DOHH2 (cell line): ENCODE measurements around the gene PPIL3.

Source experiments
- H3F3A ChIP-seq: fragments of 200-600 bp; sonication (generic), shearing (Covaris generic); 2 replicates; pipeline ENCODE4 v1.6.0; 2016; ENCODE audit warnings: antibody characterized with exemption, mild to moderate bottlenecking; ENCODE audit not compliant: control insufficient read depth, insufficient read depth
- H3K27ac ChIP-seq: fragments of 200-600 bp; sonication (generic); 2 replicates; pipeline ENCODE4 v1.5.1; 2014; ENCODE audit warnings: low read depth, mild to moderate bottlenecking, low read length, moderate library complexity
- H3K27me3 ChIP-seq: fragments of 200-600 bp; sonication (generic); 2 replicates; pipeline ENCODE4 v1.6.1; 2014; ENCODE audit warnings: mild to moderate bottlenecking, low read length, mixed read lengths; ENCODE audit not compliant: control insufficient read depth
- H3K36me3 ChIP-seq: fragments of 200-600 bp; sonication (generic); 2 replicates; pipeline ENCODE4 v1.6.1; 2014; ENCODE audit warnings: mild to moderate bottlenecking, low read length, moderate library complexity, mixed read lengths; ENCODE audit not compliant: control insufficient read depth
- H3K4me1 ChIP-seq: fragments of 200-600 bp; sonication (generic); 2 replicates; pipeline ENCODE4 v1.6.1; 2014; ENCODE audit warnings: mild to moderate bottlenecking, low read length, mixed read lengths; ENCODE audit not compliant: control insufficient read depth
- H3K4me2 ChIP-seq: fragments of 200-600 bp; sonication (generic); 2 replicates; pipeline ENCODE4 v1.6.0; 2014; ENCODE audit warnings: mild to moderate bottlenecking, low read length, moderate library complexity
- H3K4me3 ChIP-seq: fragments of 200-600 bp; sonication (generic); 2 replicates; pipeline ENCODE4 v1.5.1; 2014; ENCODE audit warnings: mild to moderate bottlenecking, low read length, mixed read lengths
- H3K79me2 ChIP-seq: fragments of 200-600 bp; sonication (generic); 2 replicates; pipeline ENCODE4 v1.6.1; 2014; ENCODE audit warnings: mild to moderate bottlenecking, low read length, mixed read lengths; ENCODE audit not compliant: control insufficient read depth
- H3K9me2 ChIP-seq: fragments of 200-600 bp; sonication (generic); replicated peaks from 2 replicates; pipeline ENCODE4 v1.6.1; 2014; ENCODE audit warnings: mild to moderate bottlenecking, low read length, mixed read lengths; ENCODE audit not compliant: control insufficient read depth
- H3K9me3 ChIP-seq: fragments of 200-600 bp; sonication (generic); 2 replicates; pipeline ENCODE4 v1.6.1; 2014; ENCODE audit warnings: antibody characterized with exemption, low read length, mixed read lengths; ENCODE audit not compliant: control insufficient read depth, insufficient read depth
- H4K20me1 ChIP-seq: fragments of 200-600 bp; sonication (generic); 2 replicates; pipeline ENCODE4 v1.6.0; 2014; ENCODE audit warnings: low read depth, mild to moderate bottlenecking, antibody characterized with exemption, low read length, moderate library complexity; ENCODE audit not compliant: control insufficient read depth, insufficient read depth
- CTCF ChIP-seq: fragments of 200-600 bp; sonication (generic); IDR thresholded peaks from one replicate; pipeline ENCODE4 v1.5.1; 2014; ENCODE audit warnings: antibody characterized with exemption, mild to moderate bottlenecking, low read depth, low read length; ENCODE audit not compliant: poor library complexity, severe bottlenecking
- EZH2phosphoT487 ChIP-seq: fragments of 200-600 bp; sonication (generic); IDR thresholded peaks from 2 replicates; pipeline ENCODE4 v1.6.1; 2017; ENCODE audit warnings: borderline replicate concordance, mild to moderate bottlenecking, antibody characterized with exemption, low read length, moderate library complexity, mixed read lengths

PPIL3 gene

GRCh38 chr2:200871151-200871550, 17.7 kb downstream of the PPIL3 start:
- H3K9me2 ChIP-seq: no peaks in the 10 kb centered on the region
- peaks cover 8% of the 10 kb centered on the region; the same call in 1 of the 2 replicates for H3F3A ChIP-seq
- no peaks in the 10 kb centered on the region for H3K27me3 ChIP-seq
- no peak overlapping the region for H3K27ac ChIP-seq
- no peaks in the 10 kb centered on the region for H3K79me2 ChIP-seq
- no peaks in the 10 kb centered on the region for H3K9me3 ChIP-seq
- H3K4me1 ChIP-seq: peaks cover 14% of the 10 kb centered on the region
- TF ChIP-seq CTCF (no peak), EZH2phosphoT487 (no peak)
- no peak overlapping the region for H3K4me3 ChIP-seq
- no peak overlapping the region for H3K4me2 ChIP-seq
- peaks cover 35% of the 10 kb centered on the region for H3K36me3 ChIP-seq
- H4K20me1 ChIP-seq: no peaks in the 10 kb centered on the region

GRCh38 chr2:200869014-200869413, 19.9 kb downstream of the PPIL3 start:
- no peaks in the 10 kb centered on the region for H4K20me1 ChIP-seq
- H3K4me2 ChIP-seq: peak overlapping the region; percentile 12
- no peaks in the 10 kb centered on the region for H3K9me3 ChIP-seq
- TF ChIP-seq EZH2phosphoT487: no peak
- no peak for TF ChIP-seq CTCF
- no peaks in the 10 kb centered on the region for H3K27me3 ChIP-seq
- H3K27ac ChIP-seq: no peak overlapping the region
- no peaks in the 10 kb centered on the region for H3K9me2 ChIP-seq
- no peak overlapping the region for H3K4me3 ChIP-seq
- H3K79me2 ChIP-seq: peaks cover 5% of the 10 kb centered on the region
- peaks cover 8% of the 10 kb centered on the region; the same call in 1 of the 2 replicates for H3F3A ChIP-seq
- peaks cover 22% of the 10 kb centered on the region for H3K4me1 ChIP-seq
- peaks cover 21% of the 10 kb centered on the region for H3K36me3 ChIP-seq

GRCh38 chr2:200864176-200865034, 24.5 kb downstream of the PPIL3 start, which contains the start of gene CLK1:
TSS of gene CLK1 (minus strand) at chr2:200864658. CDS start at chr2:200861862, 2,796 bp downstream.
- no peaks in the 10 kb centered on the region for H3K9me2 ChIP-seq
- peak within 1 kb of the TSS; percentile 87 for H3K4me2 ChIP-seq
- no peaks in the 10 kb centered on the region for H3K9me3 ChIP-seq
- peak within 1 kb of the TSS; percentile 98 for H3K4me3 ChIP-seq
- H3K4me1 ChIP-seq: peaks cover 36% of the 10 kb centered on the region
- H4K20me1 ChIP-seq: peaks cover 25% of the 10 kb centered on the region
- H3K27me3 ChIP-seq: no peaks in the 10 kb centered on the region
- peaks cover 25% of the 10 kb centered on the region for H3F3A ChIP-seq
- peak within 1 kb of the TSS; percentile 88 for H3K27ac ChIP-seq
- H3K36me3 ChIP-seq: peaks cover 50% of the 10 kb centered on the region
- no peak for TF ChIP-seq EZH2phosphoT487
- no peak for TF ChIP-seq CTCF
- H3K79me2 ChIP-seq: peaks cover 51% of the 10 kb centered on the region
